B cell (primary cell): Measurements from ENCODE around the gene HMGN4.

Experiments
- CTCF ChIP-seq: fragments of 200-600 bp; IDR thresholded peaks from one replicate; pipeline ENCODE4 v1.8.0; 2022; ENCODE audit warnings: antibody characterized with exemption, mild to moderate bottlenecking
- EZH2 ChIP-seq: IDR thresholded peaks from 2 replicates; pipeline ENCODE4 v1.6.1; 2012; ENCODE audit warnings: borderline replicate concordance, low read depth, mild to moderate bottlenecking, moderate library complexity, low read length; ENCODE audit not compliant: insufficient read depth, poor library complexity, severe bottlenecking

GRCh38 chr6:26495281-26495680 is 42.9 kb upstream of the HMGN4 start:
- no peak for TF ChIP-seq CTCF
- no peak for TF ChIP-seq EZH2
